Neural progenitor cell (in vitro differentiated cells): Measurements from ENCODE around the gene C11orf71. TPM values are rescaled to one million over a fixed set of nuclear protein-coding genes. Genes with fewer than 3 reads are reported as not detected.

Experiments
- DNase-seq: peaks from one replicate; pipeline ENCODE4 v3.0.0-alpha.2; 2016; ENCODE audit warnings: low spot score
- H2AFZ ChIP-seq: fragments of 200-600 bp; sonication (generic); replicated peaks from 2 replicates; pipeline ENCODE4 v1.6.1; 2016; ENCODE audit warnings: antibody characterized with exemption
- H3F3A ChIP-seq: fragments of 200-600 bp; sonication (generic); 2 replicates; pipeline ENCODE4 v1.6.1; 2016; ENCODE audit warnings: antibody characterized with exemption, low read depth
- H3K27ac ChIP-seq: fragments of 200-600 bp; sonication (generic); 2 replicates; pipeline ENCODE4 v1.5.1; 2016; ENCODE audit warnings: mild to moderate bottlenecking
- H3K27me3 ChIP-seq: fragments of 200-600 bp; sonication (generic); 2 replicates; pipeline ENCODE4 v1.6.1; 2016; ENCODE audit warnings: mild to moderate bottlenecking, moderate library complexity
- H3K36me3 ChIP-seq: fragments of 200-600 bp; sonication (generic); 2 replicates; pipeline ENCODE4 v1.5.1; 2016
- H3K4me1 ChIP-seq: fragments of 200-600 bp; sonication (generic); 2 replicates; pipeline ENCODE4 v1.6.1; 2016; ENCODE audit warnings: mixed run types
- H3K4me2 ChIP-seq: fragments of 200-600 bp; sonication (generic); 2 replicates; pipeline ENCODE4 v1.6.1; 2016
- H3K4me3 ChIP-seq: fragments of 200-600 bp; sonication (generic); 2 replicates; pipeline ENCODE4 v1.5.1; 2016
- H3K79me2 ChIP-seq: fragments of 200-600 bp; sonication (generic); 2 replicates; pipeline ENCODE4 v1.6.1; 2016; ENCODE audit warnings: low read depth
- H3K9ac ChIP-seq: fragments of 200-600 bp; sonication (generic); 2 replicates; pipeline ENCODE4 v1.6.1; 2016
- H3K9me3 ChIP-seq: fragments of 200-600 bp; sonication (generic); 2 replicates; pipeline ENCODE4 v1.5.1; 2016; ENCODE audit warnings: low read depth
- H4K20me1 ChIP-seq: fragments of 200-600 bp; sonication (generic); 2 replicates; pipeline ENCODE4 v1.6.1; 2016; ENCODE audit warnings: low read depth
- H3K27ac Mint-ChIP-seq: 3 replicates; pipeline ENCODE4 v1.8.0; 2021; ENCODE audit warnings: mixed read lengths
- H3K27me3 Mint-ChIP-seq: 2 replicates; pipeline ENCODE4 v1.8.0; 2022; ENCODE audit warnings: low read depth, mild to moderate bottlenecking, inconsistent platforms, moderate library complexity, mixed read lengths; ENCODE audit not compliant: insufficient read depth
- H3K36me3 Mint-ChIP-seq: 3 replicates; pipeline ENCODE4 v1.8.0; 2021; ENCODE audit warnings: mixed read lengths
- H3K4me1 Mint-ChIP-seq: 3 replicates; pipeline ENCODE4 v1.8.0; 2021; ENCODE audit warnings: mixed read lengths
- H3K4me3 Mint-ChIP-seq: 3 replicates; pipeline ENCODE4 v1.8.0; 2021; ENCODE audit warnings: mild to moderate bottlenecking, moderate library complexity, mixed read lengths
- H3K9me3 Mint-ChIP-seq: 3 replicates; pipeline ENCODE4 v1.8.0; 2020; ENCODE audit warnings: mixed read lengths
- EZH2 ChIP-seq: fragments of 200-600 bp; sonication (generic); IDR thresholded peaks from 2 replicates; pipeline ENCODE4 v1.6.1; 2017; ENCODE audit warnings: antibody characterized with exemption, mild to moderate bottlenecking, moderate library complexity
- EZH2phosphoT487 ChIP-seq: fragments of 200-600 bp; sonication (generic); IDR thresholded peaks from 2 replicates; pipeline ENCODE4 v1.6.1; 2017; ENCODE audit warnings: antibody characterized with exemption
- total RNA-seq: library from RNA; depleted of rRNA; stranded (reverse); fragments of >200 nt; gene quantifications from 2 replicates; pipeline ENCODE4 v1.2.3, GENCODE V29; 2015; ENCODE audit warnings: low replicate concordance
- TF ChIP-seq, protein P1 (sequence below): fragments of 200-600 bp; sonication (generic); IDR thresholded peaks from 2 replicates; pipeline ENCODE4 v1.5.1; 2017; ENCODE audit warnings: antibody characterized with exemption, mild to moderate bottlenecking

Gene C11orf71
- total RNA-seq, 1 donor from 2014 or later, result 6.8 TPM

DNA sequence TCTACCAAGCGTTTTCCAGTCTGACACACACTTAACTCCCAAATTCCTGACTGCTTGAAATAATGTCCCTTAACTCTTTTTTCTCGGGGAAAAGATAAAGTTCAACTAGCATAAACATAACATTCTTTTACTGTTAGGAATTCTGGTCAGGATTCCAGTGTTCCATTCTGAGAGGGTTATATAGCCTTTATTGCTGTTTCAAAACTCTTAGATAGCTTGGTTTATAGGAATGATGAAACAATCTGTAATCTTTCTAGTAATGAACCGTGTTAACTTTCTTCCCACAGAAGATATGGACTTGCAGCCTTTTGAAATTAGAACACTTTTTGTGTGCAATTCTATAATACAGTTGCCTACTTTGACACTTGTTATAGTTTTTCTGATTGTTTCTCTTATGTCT lies 47.6 kb upstream of the C11orf71 start:
- no peak overlapping the region for H3K4me3 Mint-ChIP-seq
- H3K36me3 Mint-ChIP-seq, result peaks cover 16% of the 10 kb centered on the region

DNA sequence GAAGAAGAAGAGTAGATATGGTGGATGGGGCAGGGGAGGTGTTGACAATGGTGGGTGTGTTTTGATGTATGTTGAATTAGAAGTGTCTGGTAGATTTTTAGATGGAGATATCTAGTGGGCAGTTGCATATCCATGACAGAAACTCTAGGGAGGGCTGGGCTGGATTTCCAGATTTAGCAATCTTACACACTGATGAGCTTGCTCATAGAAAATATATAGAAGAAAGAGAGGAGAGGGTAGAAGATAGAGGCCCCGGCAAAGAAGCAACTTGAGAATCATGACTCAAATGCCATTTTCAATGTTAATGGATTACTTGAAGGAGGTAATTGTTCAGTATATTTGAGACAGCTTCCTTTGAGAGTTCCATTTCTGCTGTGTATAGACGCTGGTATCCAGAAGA lies 47.1 kb upstream of the C11orf71 start:
- H2AFZ ChIP-seq, result no peak overlapping the region
- H3K27me3 Mint-ChIP-seq, result no peaks in the 10 kb centered on the region
- H3K9me3 Mint-ChIP-seq, result no peaks in the 10 kb centered on the region
- no peak overlapping the region for H3K27ac Mint-ChIP-seq
- no peaks in the 10 kb centered on the region for H3K9me3 ChIP-seq
- H3K27ac ChIP-seq, result no peak overlapping the region
- H4K20me1 ChIP-seq, result no peaks in the 10 kb centered on the region
- H3K79me2 ChIP-seq, result peaks cover 30% of the 10 kb centered on the region
- H3K9ac ChIP-seq, result no peak overlapping the region
- H3K36me3 Mint-ChIP-seq, result peaks cover 16% of the 10 kb centered on the region
- no peak for TF ChIP-seq EZH2
- TF ChIP-seq, protein P1, sequence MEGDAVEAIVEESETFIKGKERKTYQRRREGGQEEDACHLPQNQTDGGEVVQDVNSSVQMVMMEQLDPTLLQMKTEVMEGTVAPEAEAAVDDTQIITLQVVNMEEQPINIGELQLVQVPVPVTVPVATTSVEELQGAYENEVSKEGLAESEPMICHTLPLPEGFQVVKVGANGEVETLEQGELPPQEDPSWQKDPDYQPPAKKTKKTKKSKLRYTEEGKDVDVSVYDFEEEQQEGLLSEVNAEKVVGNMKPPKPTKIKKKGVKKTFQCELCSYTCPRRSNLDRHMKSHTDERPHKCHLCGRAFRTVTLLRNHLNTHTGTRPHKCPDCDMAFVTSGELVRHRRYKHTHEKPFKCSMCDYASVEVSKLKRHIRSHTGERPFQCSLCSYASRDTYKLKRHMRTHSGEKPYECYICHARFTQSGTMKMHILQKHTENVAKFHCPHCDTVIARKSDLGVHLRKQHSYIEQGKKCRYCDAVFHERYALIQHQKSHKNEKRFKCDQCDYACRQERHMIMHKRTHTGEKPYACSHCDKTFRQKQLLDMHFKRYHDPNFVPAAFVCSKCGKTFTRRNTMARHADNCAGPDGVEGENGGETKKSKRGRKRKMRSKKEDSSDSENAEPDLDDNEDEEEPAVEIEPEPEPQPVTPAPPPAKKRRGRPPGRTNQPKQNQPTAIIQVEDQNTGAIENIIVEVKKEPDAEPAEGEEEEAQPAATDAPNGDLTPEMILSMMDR, result no peak
- H3K4me3 ChIP-seq, result no peak overlapping the region
- no peaks in the 10 kb centered on the region for H3K4me1 ChIP-seq
- H3K4me1 Mint-ChIP-seq, result no peaks in the 10 kb centered on the region
- H3K4me3 Mint-ChIP-seq, result no peak overlapping the region
- DNase-seq, result no peak
- no peak overlapping the region for H3K4me2 ChIP-seq
- H3K27me3 ChIP-seq, result no peaks in the 10 kb centered on the region
- no peaks in the 10 kb centered on the region for H3K36me3 ChIP-seq
- no peaks in the 10 kb centered on the region for H3F3A ChIP-seq

More for the DNA sequence above, 47.6 kb upstream of the C11orf71 start:
- Histone ChIP-seq H3K27ac (no peak overlapping the region), H4K20me1 (no peaks in the 10 kb centered on the region), H3K79me2 (peaks cover 25% of the 10 kb centered on the region), H3K9me3 (no peaks in the 10 kb centered on the region), H3K9ac (no peak overlapping the region), H2AFZ (no peak overlapping the region), H3K4me3 (no peak overlapping the region), H3K27me3 (no peaks in the 10 kb centered on the region), H3K4me2 (no peak overlapping the region), H3K4me1 (no peaks in the 10 kb centered on the region), H3K36me3 (no peaks in the 10 kb centered on the region), H3F3A (no peaks in the 10 kb centered on the region)
- TF ChIP-seq, protein P1, result no peak
- no peak for TF ChIP-seq EZH2
- no peak for TF ChIP-seq EZH2phosphoT487
- no peak for DNase-seq
- Mint-ChIP-seq H3K27ac (no peak overlapping the region), H3K4me1 (no peaks in the 10 kb centered on the region), H3K27me3 (no peaks in the 10 kb centered on the region), H3K9me3 (no peaks in the 10 kb centered on the region)

GRCh38 chr11:114442536-114442935 lies 42.2 kb upstream of the C11orf71 start:
- no peak for DNase-seq
- H3K36me3 ChIP-seq, result no peaks in the 10 kb centered on the region
- H3K9me3 ChIP-seq, result no peaks in the 10 kb centered on the region
- no peaks in the 10 kb centered on the region for H4K20me1 ChIP-seq
- no peaks in the 10 kb centered on the region for H3K27me3 Mint-ChIP-seq
- no peak overlapping the region for H3K9ac ChIP-seq
- H3K79me2 ChIP-seq, result peaks cover 61% of the 10 kb centered on the region
- H3K27ac Mint-ChIP-seq, result no peak overlapping the region
- no peak overlapping the region for H3K4me3 Mint-ChIP-seq
- H3K27me3 ChIP-seq, result no peaks in the 10 kb centered on the region
- peaks cover 18% of the 10 kb centered on the region for H3K4me1 ChIP-seq
- H3K4me2 ChIP-seq, result no peak overlapping the region
- H3K4me1 Mint-ChIP-seq, result peaks cover 16% of the 10 kb centered on the region
- TF ChIP-seq EZH2phosphoT487 (no peak), EZH2 (no peak)
- TF ChIP-seq, protein P1, result no peak
- no peak overlapping the region for H3K4me3 ChIP-seq
- H3K9me3 Mint-ChIP-seq, result no peaks in the 10 kb centered on the region
- H3K27ac ChIP-seq, result no peak overlapping the region
- no peaks in the 10 kb centered on the region for H3F3A ChIP-seq
- H3K36me3 Mint-ChIP-seq, result peaks cover 11% of the 10 kb centered on the region
- H2AFZ ChIP-seq, result no peak overlapping the region

GRCh38 chr11:114441921-114442320 lies 41.6 kb upstream of the C11orf71 start:
- H3K36me3 Mint-ChIP-seq, result peaks cover 8% of the 10 kb centered on the region
- peaks cover 61% of the 10 kb centered on the region for H3K79me2 ChIP-seq
- H3K27me3 ChIP-seq, result no peaks in the 10 kb centered on the region
- H3K4me1 ChIP-seq, result peaks cover 18% of the 10 kb centered on the region
- H3K9me3 ChIP-seq, result no peaks in the 10 kb centered on the region
- H3K4me3 Mint-ChIP-seq, result no peak overlapping the region
- H3K27me3 Mint-ChIP-seq, result no peaks in the 10 kb centered on the region
- no peaks in the 10 kb centered on the region for H3K36me3 ChIP-seq
- H3K4me2 ChIP-seq, result no peak overlapping the region
- no peak overlapping the region for H3K4me3 ChIP-seq
- no peak for TF ChIP-seq EZH2
- TF ChIP-seq EZH2phosphoT487, result no peak
- TF ChIP-seq, protein P1, result no peak
- DNase-seq, result no peak
- H3K27ac ChIP-seq, result no peak overlapping the region
- no peaks in the 10 kb centered on the region for H3K9me3 Mint-ChIP-seq
- H3K4me1 Mint-ChIP-seq, result peaks cover 16% of the 10 kb centered on the region
- H4K20me1 ChIP-seq, result no peaks in the 10 kb centered on the region
- H3K9ac ChIP-seq, result no peak overlapping the region
- no peak overlapping the region for H2AFZ ChIP-seq
- H3K27ac Mint-ChIP-seq, result no peak overlapping the region
- no peaks in the 10 kb centered on the region for H3F3A ChIP-seq
